GM12878 (cell line): ENCODE data around the gene KIFBP. TPM values are rescaled to one million over a fixed set of nuclear protein-coding genes. Genes with fewer than 3 reads are reported as not detected.
A peak's percentile ranks its signal among the peaks of the same experiment; 100 is the strongest.

ENCODE experiments used
- BHLHE40 ChIP-seq, 2 experiments: fragments of 450-650 bp in 1 of 2; IDR thresholded peaks; 2 replicates each; pipeline ENCODE4 v1.6.1; 2011 to 2017; ENCODE audit warnings: low read depth in 2 of 2, borderline replicate concordance in 1 of 2, improper control_type of control experiment in 1 of 2, low read length in 1 of 2, mild to moderate bottlenecking in 1 of 2
- FOS ChIP-seq: IDR thresholded peaks from 3 replicates; pipeline ENCODE4 v1.6.1; 2011; ENCODE audit warnings: borderline replicate concordance; ENCODE audit not compliant: insufficient read length; ENCODE audit errors: extremely low read depth
- JUND ChIP-seq: IDR thresholded peaks from 2 replicates; pipeline ENCODE4 v1.6.1; 2012; ENCODE audit warnings: low read depth, mild to moderate bottlenecking, low read length, improper control_type of control experiment, moderate library complexity
- KAT2A ChIP-seq: conservative IDR thresholded peaks from 2 replicates; pipeline ENCODE4 v1.6.1; 2011; ENCODE audit warnings: low read depth, low read length; ENCODE audit not compliant: control insufficient read depth
- MTA2 ChIP-seq: fragments of 450-650 bp; IDR thresholded peaks from 2 replicates; pipeline ENCODE4 v1.6.1; 2016; ENCODE audit warnings: low read depth, mild to moderate bottlenecking, moderate library complexity
- MXI1 ChIP-seq: fragments of 150-350 bp; IDR thresholded peaks from 2 replicates; pipeline ENCODE4 v1.6.1; 2011; ENCODE audit warnings: low read depth, mild to moderate bottlenecking, inconsistent platforms, low read length, improper control_type of control experiment
- NBN ChIP-seq: fragments of 450-650 bp; IDR thresholded peaks from 2 replicates; pipeline ENCODE4 v1.6.1; 2016
- NFIC ChIP-seq: IDR thresholded peaks from 2 replicates; pipeline ENCODE4 v1.6.1; 2012; ENCODE audit warnings: low read depth, mild to moderate bottlenecking, inconsistent platforms, low read length, moderate library complexity
- RBBP5 ChIP-seq: fragments of 200-600 bp; sonication (generic); conservative IDR thresholded peaks from 2 replicates; pipeline ENCODE4 v1.6.1; 2016
- SMC3 ChIP-seq: IDR thresholded peaks from 2 replicates; pipeline ENCODE4 v1.6.1; 2011; ENCODE audit warnings: low read length, improper control_type of control experiment, borderline replicate concordance
- SREBF2 ChIP-seq: IDR thresholded peaks from 2 replicates; pipeline ENCODE4 v1.6.1; 2012; ENCODE audit warnings: mild to moderate bottlenecking, low read length
- ZBED1 ChIP-seq: IDR thresholded peaks from 2 replicates; pipeline ENCODE4 v1.6.1; 2016; ENCODE audit warnings: borderline replicate concordance
- polyA plus RNA-seq, 11 experiments: library from polyadenylated mRNA; depleted of rRNA in 4 of 11; unstranded in 6 of 11; stranded (reverse) in 5 of 11; fragments of >200 nt; fragmentation: Nextera tagmentation in 4 of 11; fragmentation: Illumina TruSeq in 1 of 11; extraction: Ambion mirVana in 4 of 11; extraction: Trizol in 1 of 11; gene quantifications; 1 replicate in 1 of 11; 2 replicates in 10 of 11; pipeline versions ENCODE4 v1.2.1 to v1.2.3, GENCODE V29; 2011 to 2016; ENCODE audit warnings: inconsistent platforms in 2 of 11, missing spikeins in 2 of 11, low read depth in 1 of 11
- total RNA-seq, 4 experiments: library from RNA; depleted of rRNA in 3 of 4; stranded (reverse); fragments of >200 nt in 3 of 4; fragmentation: Illumina TruSeq in 1 of 4; extraction: Trizol in 1 of 4; gene quantifications; 2 replicates each; pipeline versions ENCODE4 v1.2.1 to v1.2.3, GENCODE V29; 2013 to 2021
- TF ChIP-seq, protein P1 (sequence below): fragments of 450-650 bp; IDR thresholded peaks from 2 replicates; pipeline ENCODE4 v1.6.1; 2018; ENCODE audit warnings: borderline replicate concordance, mild to moderate bottlenecking; ENCODE audit not compliant: partially characterized antibody
- TF ChIP-seq, protein P2 (sequence below): IDR thresholded peaks from 2 replicates; pipeline ENCODE4 v1.6.1; 2012; ENCODE audit warnings: low read depth, low read length, improper control_type of control experiment
- TF ChIP-seq, protein P3 (sequence below): fragments of 150-350 bp; IDR thresholded peaks from 2 replicates; pipeline ENCODE4 v1.6.1; 2016; ENCODE audit warnings: low read depth, low read length
- TF ChIP-seq, protein P4 (sequence below): IDR thresholded peaks from 2 replicates; pipeline ENCODE4 v1.6.1; 2012; ENCODE audit warnings: low read length, inconsistent platforms
- TF ChIP-seq, protein P5 (sequence below): fragments of 450-650 bp; IDR thresholded peaks from 2 replicates; pipeline ENCODE4 v1.6.1; 2017; ENCODE audit warnings: antibody characterized with exemption, mild to moderate bottlenecking, moderate library complexity

KIFBP gene
- total and polyA plus RNA-seq, 10 of the 15 experiments (the other 5 are each of a cell fraction or from before 2014, with no cell fraction given) = 8.6 to 29.5 (median 18.7) TPM

DNA sequence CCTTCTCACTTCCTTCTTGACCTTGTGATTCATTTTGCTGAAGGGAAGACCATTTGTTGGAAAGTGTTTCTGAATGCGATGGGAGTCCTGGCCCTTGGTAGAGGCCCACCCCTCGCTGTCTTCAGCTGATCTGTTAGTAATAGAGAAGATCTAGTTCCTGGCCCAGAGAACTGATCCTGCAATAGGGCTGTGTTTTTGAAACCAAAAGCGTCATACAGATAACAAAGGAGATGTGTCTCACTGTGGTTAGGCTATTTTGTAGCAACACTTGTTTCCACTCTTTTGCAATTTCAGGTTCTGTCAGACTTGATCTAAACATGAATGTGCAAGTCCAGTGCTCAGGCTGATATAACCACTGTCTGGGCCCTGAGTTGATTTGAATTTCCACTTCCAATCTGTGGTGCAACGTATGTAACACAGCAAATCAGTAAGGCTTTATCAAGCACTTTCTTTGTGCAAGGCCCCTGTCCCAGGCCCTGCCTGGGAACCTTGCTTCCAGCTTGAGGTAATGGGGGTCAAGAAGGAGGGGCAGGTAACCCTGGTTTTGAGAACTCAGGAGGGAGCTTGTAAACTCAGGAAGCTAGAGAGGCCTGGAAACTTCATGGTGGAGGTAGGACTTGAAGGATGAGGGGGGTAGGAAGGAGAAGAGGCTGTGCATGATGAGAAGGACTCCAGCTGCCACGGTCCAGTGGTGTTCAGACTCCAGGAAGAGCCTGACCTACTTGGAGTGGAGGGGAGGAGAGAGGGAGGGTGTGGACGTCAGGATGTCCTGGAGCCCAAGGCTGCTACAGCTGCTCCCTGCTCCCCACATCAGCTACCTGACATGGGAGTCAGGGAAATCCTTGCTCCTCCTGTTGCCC is 57.1 kb downstream of the KIFBP start (continued):
- TF ChIP-seq, protein P1, sequence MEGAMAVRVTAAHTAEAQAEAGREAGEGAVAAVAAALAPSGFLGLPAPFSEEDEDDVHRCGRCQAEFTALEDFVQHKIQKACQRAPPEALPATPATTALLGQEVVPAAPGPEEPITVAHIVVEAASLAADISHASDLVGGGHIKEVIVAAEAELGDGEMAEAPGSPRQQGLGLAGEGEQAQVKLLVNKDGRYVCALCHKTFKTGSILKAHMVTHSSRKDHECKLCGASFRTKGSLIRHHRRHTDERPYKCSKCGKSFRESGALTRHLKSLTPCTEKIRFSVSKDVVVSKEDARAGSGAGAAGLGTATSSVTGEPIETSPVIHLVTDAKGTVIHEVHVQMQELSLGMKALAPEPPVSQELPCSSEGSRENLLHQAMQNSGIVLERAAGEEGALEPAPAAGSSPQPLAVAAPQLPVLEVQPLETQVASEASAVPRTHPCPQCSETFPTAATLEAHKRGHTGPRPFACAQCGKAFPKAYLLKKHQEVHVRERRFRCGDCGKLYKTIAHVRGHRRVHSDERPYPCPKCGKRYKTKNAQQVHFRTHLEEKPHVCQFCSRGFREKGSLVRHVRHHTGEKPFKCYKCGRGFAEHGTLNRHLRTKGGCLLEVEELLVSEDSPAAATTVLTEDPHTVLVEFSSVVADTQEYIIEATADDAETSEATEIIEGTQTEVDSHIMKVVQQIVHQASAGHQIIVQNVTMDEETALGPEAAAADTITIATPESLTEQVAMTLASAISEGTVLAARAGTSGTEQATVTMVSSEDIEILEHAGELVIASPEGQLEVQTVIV = no peak
- TF ChIP-seq MXI1 = 0 out of 2 replicates have a peak, but pooled peaks have one; percentile 36
- TF ChIP-seq, protein P2, sequence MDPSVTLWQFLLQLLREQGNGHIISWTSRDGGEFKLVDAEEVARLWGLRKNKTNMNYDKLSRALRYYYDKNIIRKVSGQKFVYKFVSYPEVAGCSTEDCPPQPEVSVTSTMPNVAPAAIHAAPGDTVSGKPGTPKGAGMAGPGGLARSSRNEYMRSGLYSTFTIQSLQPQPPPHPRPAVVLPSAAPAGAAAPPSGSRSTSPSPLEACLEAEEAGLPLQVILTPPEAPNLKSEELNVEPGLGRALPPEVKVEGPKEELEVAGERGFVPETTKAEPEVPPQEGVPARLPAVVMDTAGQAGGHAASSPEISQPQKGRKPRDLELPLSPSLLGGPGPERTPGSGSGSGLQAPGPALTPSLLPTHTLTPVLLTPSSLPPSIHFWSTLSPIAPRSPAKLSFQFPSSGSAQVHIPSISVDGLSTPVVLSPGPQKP = no peak
- TF ChIP-seq, protein P3, sequence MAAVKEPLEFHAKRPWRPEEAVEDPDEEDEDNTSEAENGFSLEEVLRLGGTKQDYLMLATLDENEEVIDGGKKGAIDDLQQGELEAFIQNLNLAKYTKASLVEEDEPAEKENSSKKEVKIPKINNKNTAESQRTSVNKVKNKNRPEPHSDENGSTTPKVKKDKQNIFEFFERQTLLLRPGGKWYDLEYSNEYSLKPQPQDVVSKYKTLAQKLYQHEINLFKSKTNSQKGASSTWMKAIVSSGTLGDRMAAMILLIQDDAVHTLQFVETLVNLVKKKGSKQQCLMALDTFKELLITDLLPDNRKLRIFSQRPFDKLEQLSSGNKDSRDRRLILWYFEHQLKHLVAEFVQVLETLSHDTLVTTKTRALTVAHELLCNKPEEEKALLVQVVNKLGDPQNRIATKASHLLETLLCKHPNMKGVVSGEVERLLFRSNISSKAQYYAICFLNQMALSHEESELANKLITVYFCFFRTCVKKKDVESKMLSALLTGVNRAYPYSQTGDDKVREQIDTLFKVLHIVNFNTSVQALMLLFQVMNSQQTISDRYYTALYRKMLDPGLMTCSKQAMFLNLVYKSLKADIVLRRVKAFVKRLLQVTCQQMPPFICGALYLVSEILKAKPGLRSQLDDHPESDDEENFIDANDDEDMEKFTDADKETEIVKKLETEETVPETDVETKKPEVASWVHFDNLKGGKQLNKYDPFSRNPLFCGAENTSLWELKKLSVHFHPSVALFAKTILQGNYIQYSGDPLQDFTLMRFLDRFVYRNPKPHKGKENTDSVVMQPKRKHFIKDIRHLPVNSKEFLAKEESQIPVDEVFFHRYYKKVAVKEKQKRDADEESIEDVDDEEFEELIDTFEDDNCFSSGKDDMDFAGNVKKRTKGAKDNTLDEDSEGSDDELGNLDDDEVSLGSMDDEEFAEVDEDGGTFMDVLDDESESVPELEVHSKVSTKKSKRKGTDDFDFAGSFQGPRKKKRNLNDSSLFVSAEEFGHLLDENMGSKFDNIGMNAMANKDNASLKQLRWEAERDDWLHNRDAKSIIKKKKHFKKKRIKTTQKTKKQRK = no peak
- TF ChIP-seq NBN = peak; percentile 90; the same call in 1 of the 2 replicates
- TF ChIP-seq SMC3 = no peak; the same call in 1 of the 2 replicates
- TF ChIP-seq NFIC = peak; percentile 74
- no peak for TF ChIP-seq SREBF2
- TF ChIP-seq BHLHE40 (IDR thresholded peaks at IDR 0.05; ENCODE audit: borderline replicate concordance in 1 of 2, low read depth in 2 of 2, low read length in 1 of 2) = peak in 1 of 2 experiments; percentile 58; a peak in 2 of 4 replicates
- TF ChIP-seq MTA2 = peak; percentile 74; the same call in 1 of the 2 replicates
- TF ChIP-seq FOS = no peak
- TF ChIP-seq, protein P4, sequence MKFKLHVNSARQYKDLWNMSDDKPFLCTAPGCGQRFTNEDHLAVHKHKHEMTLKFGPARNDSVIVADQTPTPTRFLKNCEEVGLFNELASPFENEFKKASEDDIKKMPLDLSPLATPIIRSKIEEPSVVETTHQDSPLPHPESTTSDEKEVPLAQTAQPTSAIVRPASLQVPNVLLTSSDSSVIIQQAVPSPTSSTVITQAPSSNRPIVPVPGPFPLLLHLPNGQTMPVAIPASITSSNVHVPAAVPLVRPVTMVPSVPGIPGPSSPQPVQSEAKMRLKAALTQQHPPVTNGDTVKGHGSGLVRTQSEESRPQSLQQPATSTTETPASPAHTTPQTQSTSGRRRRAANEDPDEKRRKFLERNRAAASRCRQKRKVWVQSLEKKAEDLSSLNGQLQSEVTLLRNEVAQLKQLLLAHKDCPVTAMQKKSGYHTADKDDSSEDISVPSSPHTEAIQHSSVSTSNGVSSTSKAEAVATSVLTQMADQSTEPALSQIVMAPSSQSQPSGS = peak; percentile 79
- TF ChIP-seq KAT2A = no peak
- no peak for TF ChIP-seq RBBP5
- peak; percentile 64; the same call in 1 of the 2 replicates for TF ChIP-seq ZBED1
- no peak for TF ChIP-seq JUND
- TF ChIP-seq, protein P5, sequence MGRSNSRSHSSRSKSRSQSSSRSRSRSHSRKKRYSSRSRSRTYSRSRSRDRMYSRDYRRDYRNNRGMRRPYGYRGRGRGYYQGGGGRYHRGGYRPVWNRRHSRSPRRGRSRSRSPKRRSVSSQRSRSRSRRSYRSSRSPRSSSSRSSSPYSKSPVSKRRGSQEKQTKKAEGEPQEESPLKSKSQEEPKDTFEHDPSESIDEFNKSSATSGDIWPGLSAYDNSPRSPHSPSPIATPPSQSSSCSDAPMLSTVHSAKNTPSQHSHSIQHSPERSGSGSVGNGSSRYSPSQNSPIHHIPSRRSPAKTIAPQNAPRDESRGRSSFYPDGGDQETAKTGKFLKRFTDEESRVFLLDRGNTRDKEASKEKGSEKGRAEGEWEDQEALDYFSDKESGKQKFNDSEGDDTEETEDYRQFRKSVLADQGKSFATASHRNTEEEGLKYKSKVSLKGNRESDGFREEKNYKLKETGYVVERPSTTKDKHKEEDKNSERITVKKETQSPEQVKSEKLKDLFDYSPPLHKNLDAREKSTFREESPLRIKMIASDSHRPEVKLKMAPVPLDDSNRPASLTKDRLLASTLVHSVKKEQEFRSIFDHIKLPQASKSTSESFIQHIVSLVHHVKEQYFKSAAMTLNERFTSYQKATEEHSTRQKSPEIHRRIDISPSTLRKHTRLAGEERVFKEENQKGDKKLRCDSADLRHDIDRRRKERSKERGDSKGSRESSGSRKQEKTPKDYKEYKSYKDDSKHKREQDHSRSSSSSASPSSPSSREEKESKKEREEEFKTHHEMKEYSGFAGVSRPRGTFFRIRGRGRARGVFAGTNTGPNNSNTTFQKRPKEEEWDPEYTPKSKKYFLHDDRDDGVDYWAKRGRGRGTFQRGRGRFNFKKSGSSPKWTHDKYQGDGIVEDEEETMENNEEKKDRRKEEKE = no peak
